GM11168 (cell line): ENCODE data around the gene SPECC1L.

Experiments
- in situ Hi-C: fragments of 300-500 bp; cut with MboI; formaldehyde crosslinking; loops from one replicate; pipeline ENCODE4 v1.12.0; 2022; ENCODE audit warnings: low sequenced_read_pairs; ENCODE audit not compliant: unreplicated experiment

SPECC1L gene

DNA sequence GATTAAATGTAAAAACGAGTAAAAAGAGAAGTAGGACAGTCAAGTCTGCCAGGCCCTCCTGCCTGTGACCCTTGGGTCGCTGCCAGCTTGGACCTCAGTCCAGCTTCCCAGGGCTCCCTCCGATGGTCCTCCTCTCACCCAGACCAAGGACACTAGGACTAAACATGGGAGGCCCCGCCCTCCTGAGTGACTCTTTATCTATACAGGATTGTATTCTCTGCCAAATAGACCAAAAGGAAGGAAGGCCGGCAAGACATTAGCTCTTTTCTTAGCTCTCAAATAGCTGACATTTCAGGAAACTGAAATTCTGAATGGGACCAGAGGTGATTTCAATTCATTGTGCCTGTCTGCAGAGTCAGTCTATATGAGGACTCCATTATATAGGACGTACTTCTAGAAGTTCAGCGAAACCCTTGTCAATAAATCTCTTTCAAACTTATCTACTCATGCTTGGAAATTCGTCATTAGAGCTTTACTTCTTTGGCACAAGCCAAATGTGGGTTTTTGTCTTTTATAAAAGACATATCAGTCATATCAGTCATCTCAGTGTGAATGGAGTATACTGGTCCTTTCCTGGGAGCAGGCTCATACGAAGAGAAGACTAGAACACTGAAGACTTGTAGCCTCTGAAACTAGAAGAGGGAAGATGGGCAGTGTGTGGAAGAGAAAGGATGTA, 185.3 kb downstream of the SPECC1L start:
- in situ Hi-C loops = no loop called here

DNA sequence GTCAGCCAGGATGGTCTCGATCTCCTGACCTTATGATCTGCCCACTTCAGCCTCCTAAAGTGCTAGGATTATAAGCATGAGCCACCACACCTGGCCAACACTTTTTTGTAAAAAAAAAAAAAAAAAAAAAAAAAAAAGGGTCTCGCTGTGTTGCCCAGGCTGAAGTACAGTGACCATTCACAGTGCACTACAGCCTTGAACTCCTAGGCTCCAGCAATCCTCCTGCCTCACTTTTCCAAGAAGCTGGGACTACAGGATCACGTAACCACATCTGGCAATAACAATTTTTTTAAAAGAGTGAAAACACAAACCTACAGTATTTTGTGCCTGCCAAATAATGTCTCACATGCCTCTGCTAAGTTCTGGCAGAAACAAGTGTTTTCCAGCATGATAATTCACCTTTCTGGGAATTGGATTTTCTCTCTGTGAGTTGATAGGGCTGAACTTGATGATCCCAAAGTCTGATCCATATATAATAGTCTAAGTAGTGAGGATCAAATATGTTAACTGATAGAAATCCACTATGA, 187.3 kb downstream of the SPECC1L start:
- in situ Hi-C loops = no loop called here

DNA sequence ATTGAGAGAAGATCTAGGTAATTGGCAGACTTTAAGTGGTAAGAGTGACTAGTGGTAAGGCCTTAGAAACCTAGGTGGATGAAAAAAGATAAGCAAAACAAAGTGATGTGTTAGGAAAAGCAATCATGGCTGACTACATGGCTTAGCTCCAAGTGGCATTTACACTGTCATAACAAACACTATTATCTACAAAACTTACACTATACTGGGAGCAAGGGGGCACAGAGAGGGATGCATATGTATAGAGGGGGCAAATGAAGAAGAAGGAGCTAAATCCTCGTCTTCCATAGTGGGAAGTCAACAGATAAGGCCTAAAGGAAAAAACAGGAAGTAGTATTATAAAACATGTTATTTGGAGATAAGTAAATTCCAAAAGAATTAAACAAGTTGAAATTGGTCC, 189.3 kb downstream of the SPECC1L start:
- in situ Hi-C loops = no loop called here

DNA sequence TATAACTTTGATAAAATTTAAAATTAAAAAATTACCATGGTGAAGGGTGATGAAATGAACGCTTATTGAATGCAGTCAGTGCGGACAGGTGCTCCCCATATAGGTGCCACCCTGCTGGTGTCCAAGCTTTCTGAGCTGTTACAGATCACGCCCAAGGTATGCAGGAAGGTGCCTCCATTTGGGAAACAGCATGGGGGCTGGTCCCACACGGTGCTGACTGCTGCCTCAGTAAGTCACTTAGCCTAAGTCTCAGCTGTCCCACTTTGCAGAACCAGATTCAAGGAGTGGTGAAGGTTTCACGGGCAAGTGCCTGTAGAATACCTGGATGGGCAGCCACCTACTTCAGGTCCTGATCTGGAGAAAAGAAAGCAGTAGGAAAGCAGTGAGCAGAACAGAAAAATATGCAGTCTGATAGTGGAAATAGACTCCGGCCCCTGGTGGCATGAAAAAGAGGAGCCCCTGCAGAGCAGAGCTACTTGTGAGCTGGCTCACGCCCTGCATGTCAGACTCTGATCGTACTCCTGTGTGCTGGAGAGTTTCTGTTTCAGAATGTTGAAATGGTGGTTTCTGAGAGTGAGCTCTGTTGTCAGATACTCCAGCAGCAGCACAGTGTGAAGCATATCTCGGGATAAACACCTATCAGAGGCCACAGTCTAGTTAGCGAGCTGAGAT, 189.9 kb downstream of the SPECC1L start:
- in situ Hi-C loops = no loop called here

DNA sequence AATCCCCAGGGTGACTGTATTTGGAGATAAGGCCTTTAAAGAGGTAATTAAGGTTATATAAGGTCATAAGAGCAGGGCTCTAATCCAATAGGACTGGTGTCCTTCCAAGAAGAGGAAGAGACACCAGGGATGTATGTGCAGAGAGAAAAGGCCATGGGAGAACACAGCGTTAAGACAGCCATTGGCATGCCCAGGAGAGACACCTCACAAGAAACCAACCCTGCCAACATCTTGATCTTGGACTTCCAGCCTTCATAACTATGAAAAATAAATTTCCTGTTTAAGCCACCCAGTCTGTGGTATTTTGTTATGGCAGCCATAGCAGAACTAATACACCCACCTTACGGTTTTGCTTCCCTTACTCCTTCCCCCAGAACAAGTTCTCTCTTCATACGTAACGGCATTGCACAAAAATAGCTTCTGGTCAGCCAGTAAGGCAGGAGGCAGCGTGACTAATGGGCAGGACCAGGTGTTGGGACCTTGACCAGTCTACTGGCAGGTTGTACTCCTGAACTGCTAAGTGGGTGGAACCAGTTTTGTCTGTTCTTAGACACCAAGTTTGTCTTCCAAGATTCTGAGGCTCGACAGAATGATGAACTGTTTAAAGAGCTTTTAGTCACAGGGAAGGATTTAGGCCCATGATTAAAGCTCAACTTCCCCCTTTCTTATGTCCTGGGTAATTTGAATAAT, 192.6 kb downstream of the SPECC1L start:
- in situ Hi-C loops = no loop called here

DNA sequence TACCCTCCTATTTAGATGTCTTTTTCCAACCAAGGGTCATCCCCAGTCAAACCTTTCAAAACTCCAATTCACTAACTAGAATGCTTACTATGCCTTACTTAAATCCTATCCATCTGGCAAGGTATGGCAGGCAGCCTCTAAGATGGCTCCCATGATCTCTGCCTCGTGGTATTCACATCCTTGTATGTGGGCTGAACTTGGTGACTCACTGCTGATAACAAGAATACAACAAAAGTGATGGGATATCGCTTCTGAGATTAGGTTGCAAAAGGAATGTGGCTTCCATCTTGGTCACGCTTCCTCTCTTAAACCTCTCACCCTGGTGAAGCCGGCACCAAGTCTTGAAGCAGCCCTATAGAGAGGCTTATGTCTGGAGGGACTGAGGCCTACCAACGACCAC, 194.9 kb downstream of the SPECC1L start:
- in situ Hi-C loops = no loop called here

DNA sequence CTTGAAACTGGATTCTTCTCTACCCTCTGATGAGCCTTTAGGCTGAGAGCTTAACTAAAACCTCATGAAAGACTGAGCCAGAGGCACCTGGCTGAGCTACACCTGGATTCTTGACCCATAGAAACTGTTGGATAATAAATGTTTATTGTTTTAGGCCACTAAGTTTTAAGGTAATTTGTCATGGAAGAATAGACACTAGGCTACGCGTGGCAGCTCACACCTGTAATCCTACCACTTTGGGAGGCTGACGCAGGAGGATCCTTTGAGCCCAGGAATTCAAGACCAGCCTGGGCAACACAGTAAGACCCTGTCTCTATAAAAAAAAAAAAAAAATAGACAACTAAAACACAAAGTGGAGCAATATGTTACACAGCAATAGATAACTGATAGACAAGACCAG, 195.3 kb downstream of the SPECC1L start:
- in situ Hi-C loops = no loop called here

DNA sequence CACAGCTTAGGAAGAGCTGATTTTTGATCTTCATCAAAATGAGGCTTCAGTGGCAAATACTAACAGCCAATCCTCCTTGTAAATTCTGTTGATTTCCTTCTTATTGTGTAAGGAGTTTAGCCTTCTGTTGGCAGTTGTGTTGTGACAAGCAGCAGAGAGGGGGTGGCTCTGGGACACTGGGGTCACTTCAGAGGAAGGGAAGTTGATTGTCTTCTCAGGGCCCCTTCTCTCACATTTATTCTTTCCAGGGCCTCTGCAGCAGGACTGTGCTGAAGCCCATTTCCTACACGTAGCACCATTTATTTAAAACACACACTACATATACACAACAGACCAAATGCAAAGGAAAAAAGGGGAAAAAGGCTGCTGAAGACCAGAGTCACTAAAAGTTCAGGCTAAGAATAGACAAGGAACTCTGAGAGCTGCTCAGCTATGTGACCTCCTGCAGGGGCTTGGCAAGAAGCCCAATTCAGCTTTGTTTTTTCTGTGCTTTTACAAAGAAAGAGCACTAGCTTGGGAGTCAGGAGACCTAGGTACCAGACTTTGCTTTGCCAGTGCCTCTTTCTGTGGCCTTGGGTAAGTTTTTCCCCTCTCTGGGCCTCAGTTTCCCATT, 196.2 kb downstream of the SPECC1L start:
- in situ Hi-C loops = no loop called here

DNA sequence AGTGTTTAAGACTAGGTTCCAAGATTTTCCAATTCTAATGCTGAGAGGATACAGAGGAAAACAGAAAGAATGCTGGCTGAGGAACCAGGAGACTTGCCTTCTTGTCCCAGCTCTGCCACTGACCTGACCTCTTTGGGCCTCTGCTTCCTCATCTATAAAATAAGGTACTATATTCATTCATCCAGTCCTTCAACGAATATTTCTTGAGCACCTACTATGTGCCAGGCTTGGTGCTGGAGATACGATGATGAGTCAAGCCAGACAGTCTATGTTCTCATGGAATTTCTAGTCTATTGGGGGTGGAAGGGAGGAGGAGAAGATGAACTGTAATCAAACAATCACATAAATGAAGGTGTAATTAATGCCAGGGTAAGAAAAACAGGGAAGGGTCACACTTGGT, 196.7 kb downstream of the SPECC1L start:
- in situ Hi-C loops = no loop called here
